T47D (cell line): ENCODE results near the gene VAMP5.
"Not testable (repeated sequence)": the region's sequence is repeated elsewhere in the genome, so short reads cannot be mapped to it uniquely, and the experiment has no call there.

Experiments used
- DNase-seq, 2 experiments: peaks; one replicate each; pipeline versions ENCODE4 v3.0.0 to v3.0.0-alpha.2; 2011 to 2012; ENCODE audit warnings: low read depth in 1 of 2, low spot score in 1 of 2
- JUND ChIP-seq: IDR thresholded peaks from 2 replicates; pipeline ENCODE4 v1.6.1; 2012; ENCODE audit warnings: low read depth
- in situ Hi-C: cut with HindIII; loops from 2 replicates; pipeline ENCODE4 v1.10.0; 2016; ENCODE audit warnings: low sequenced_read_pairs, low pct_unique_long_range_greater_than_20kb

VAMP5 gene

GRCh38 chr2:85583667-85584353 lies 421 bp upstream of the VAMP5 start:
- TF ChIP-seq JUND, result no peak
- in situ Hi-C loops, result no loop called here
- no peak for DNase-seq

GRCh38 chr2:85584857-85585780 lies 888 bp downstream of the VAMP5 start:
- DNase-seq, result no peak
- in situ Hi-C loops, result no loop called here
- no peak for TF ChIP-seq JUND

GRCh38 chr2:85585781-85586105 lies 1.5 kb downstream of the VAMP5 start:
- in situ Hi-C loops, result no loop called here
- TF ChIP-seq JUND, result no peak
- no peak for DNase-seq

GRCh38 chr2:85588236-85588635 lies 4.0 kb downstream of the VAMP5 start:
- no peak for TF ChIP-seq JUND
- in situ Hi-C loops, result no loop called here
- no peak for DNase-seq

GRCh38 chr2:85588645-85589044 lies 4.4 kb downstream of the VAMP5 start:
- in situ Hi-C loops, result no loop called here
- DNase-seq, result no peak
- TF ChIP-seq JUND, result no peak

GRCh38 chr2:85589181-85589580 lies 5.0 kb downstream of the VAMP5 start:
- no peak for TF ChIP-seq JUND
- DNase-seq, result no peak
- in situ Hi-C loops, result no loop called here

- TF ChIP-seq JUND, result no peak
- in situ Hi-C loops, result no loop called here
- peak in 1 of 2 experiments; percentile 86 for DNase-seq
Observed at GRCh38 chr2:85589982-85590791, 6.0 kb downstream of the VAMP5 start.

- TF ChIP-seq JUND, result no peak
- in situ Hi-C loops, result no loop called here
Observed at GRCh38 chr2:85590950-85591349, 6.7 kb downstream of the VAMP5 start.

GRCh38 chr2:85591563-85591962 lies 7.3 kb downstream of the VAMP5 start:
- in situ Hi-C loops, result no loop called here
- TF ChIP-seq JUND, result no peak
- DNase-seq, result no peak

More at GRCh38 chr2:85590950-85591349, 6.7 kb downstream of the VAMP5 start:
- DNase-seq, result peak in 1 of 2 experiments; percentile 53

- in situ Hi-C loops, DNase-seq: not testable (repeated sequence)
Observed at GRCh38 chr2:85592299-85592698, 8.1 kb downstream of the VAMP5 start.

GRCh38 chr2:85593023-85593422 lies 8.8 kb downstream of the VAMP5 start:
- in situ Hi-C loops, result no loop called here
- TF ChIP-seq JUND, result no peak
- DNase-seq, result no peak

- no peak for DNase-seq
- in situ Hi-C loops, result no loop called here
- no peak for TF ChIP-seq JUND
Observed at GRCh38 chr2:85594715-85595300, 10.6 kb downstream of the VAMP5 start.
